H1 (cell line): Measurements from ENCODE around the gene ADGRL3. TPM values are rescaled to one million over a fixed set of nuclear protein-coding genes. Genes with fewer than 3 reads are reported as not detected.

Source experiments
- CTCF ChIA-PET: fragments of 300-600 bp; sonication (Branson Sonifier 250); formaldehyde crosslinking; loops from one replicate; lab custom pipeline; 2021; ENCODE audit not compliant: partially characterized antibody; lab: Charles Lee
- POLR2A ChIA-PET: fragments of 300-600 bp; sonication (Branson Sonifier 250); formaldehyde crosslinking; loops from one replicate; lab custom pipeline; 2021; ENCODE audit warnings: inconsistent platforms; ENCODE audit not compliant: partially characterized antibody; lab: Charles Lee
- DNase-seq, 2 experiments: peaks; one replicate each; pipeline versions ENCODE4 v3.0.0 to v3.0.0-alpha.2; 2010 to 2022; ENCODE audit warnings: low spot score in 2 of 2, low read depth in 1 of 2, mixed read lengths in 1 of 2
- FAIRE-seq: peaks from 2 replicates; lab custom pipeline; 2011; peaks lifted over from hg19 to GRCh38; lab: Jason Lieb, UNC
- H2AFZ ChIP-seq: 2 replicates; pipeline ENCODE4 v1.8.1; 2012; ENCODE audit warnings: low read length, inconsistent platforms
- H2AK5ac ChIP-seq: 2 replicates; pipeline ENCODE4 v1.6.1; 2013; ENCODE audit warnings: low read depth, low read length
- H2BK120ac ChIP-seq: replicated peaks from 2 replicates; pipeline ENCODE3; 2013; ENCODE audit warnings: low read depth, low read length, inconsistent platforms
- H2BK12ac ChIP-seq: 2 replicates; pipeline ENCODE4 v1.6.1; 2013; ENCODE audit warnings: low read depth, low read length
- H2BK15ac ChIP-seq: 2 replicates; pipeline ENCODE4 v1.6.1; 2013; ENCODE audit warnings: low read length
- H2BK20ac ChIP-seq: 2 replicates; pipeline ENCODE4 v1.6.1; 2013; ENCODE audit warnings: low read length
- H2BK5ac ChIP-seq: 2 replicates; pipeline ENCODE4 v1.6.1; 2013; ENCODE audit warnings: low read depth, low read length
- H3K14ac ChIP-seq: 2 replicates; pipeline ENCODE4 v1.6.1; 2013; ENCODE audit warnings: inconsistent platforms; ENCODE audit not compliant: insufficient read length
- H3K18ac ChIP-seq: 2 replicates; pipeline ENCODE4 v1.6.1; 2013; ENCODE audit warnings: low read length; ENCODE audit errors: extremely low read depth
- H3K23ac ChIP-seq: 2 replicates; pipeline ENCODE4 v1.6.1; 2013; ENCODE audit warnings: inconsistent platforms; ENCODE audit not compliant: insufficient read length
- H3K23me2 ChIP-seq: 2 replicates; pipeline ENCODE4 v1.6.1; 2013; ENCODE audit warnings: low read depth, low read length
- H3K27ac ChIP-seq: 2 replicates; pipeline ENCODE4 v1.6.1; 2011; ENCODE audit warnings: low read depth, low read length, inconsistent platforms
- H3K27me3 ChIP-seq, 4 experiments: replicated peaks in 1 of 4; 1 replicate in 1 of 4; 2 replicates in 3 of 4; pipeline versions ENCODE4 v1.6.1 to v1.8.1; 2011 to 2013; ENCODE audit warnings: low read length in 3 of 4, mild to moderate bottlenecking in 3 of 4, inconsistent platforms in 2 of 4, mixed read lengths in 2 of 4, moderate library complexity in 1 of 4; ENCODE audit not compliant: control insufficient read depth in 3 of 4, insufficient read depth in 3 of 4; ENCODE audit errors: extremely low read depth in 1 of 4
- H3K36me3 ChIP-seq, 4 experiments: 2 replicates each; pipeline versions ENCODE4 v1.6.1 to v1.8.1; 2011 to 2013; ENCODE audit warnings: mild to moderate bottlenecking in 4 of 4, low read length in 3 of 4, moderate library complexity in 2 of 4, control low read depth in 1 of 4, inconsistent platforms in 1 of 4; ENCODE audit not compliant: insufficient read depth in 4 of 4, control insufficient read depth in 2 of 4
- H3K4ac ChIP-seq: replicated peaks from 2 replicates; pipeline ENCODE3; 2013; ENCODE audit warnings: low read length, low read depth, mixed read lengths, inconsistent platforms; ENCODE audit not compliant: insufficient read length
- H3K4me1 ChIP-seq, 4 experiments: replicated peaks in 1 of 4; 1 replicate in 1 of 4; 2 replicates in 3 of 4; pipeline versions ENCODE4 v1.6.1 to v1.8.1; 2011 to 2013; ENCODE audit warnings: low read length in 3 of 4, inconsistent platforms in 2 of 4, mixed read lengths in 1 of 4; ENCODE audit not compliant: insufficient read depth in 4 of 4, control insufficient read depth in 3 of 4
- H3K4me2 ChIP-seq, 2 experiments: 2 replicates each; pipeline versions ENCODE4 v1.6.1 to v1.8.1; 2011 to 2013; ENCODE audit warnings: low read depth in 2 of 2, low read length in 2 of 2, control low read depth in 1 of 2, inconsistent platforms in 1 of 2, mild to moderate bottlenecking in 1 of 2; ENCODE audit not compliant: insufficient read depth in 1 of 2
- H3K4me3 ChIP-seq, 4 experiments: fragments of 200-600, 300-600 bp in 1 of 4; sonication (generic), shearing (Covaris generic), sonication (Bioruptor Twin) in 1 of 4; 2 replicates each; pipeline versions ENCODE4 v1.5.1 to v1.8.1; 2011 to 2016; ENCODE audit warnings: low read length in 4 of 4, low read depth in 3 of 4, control low read depth in 2 of 4, inconsistent platforms in 2 of 4, mild to moderate bottlenecking in 2 of 4, mixed read lengths in 1 of 4, moderate library complexity in 1 of 4; ENCODE audit not compliant: insufficient read depth in 2 of 4; ENCODE audit errors: extremely low read depth in 1 of 4
- H3K56ac ChIP-seq: replicated peaks from 2 replicates; pipeline ENCODE3; 2013; ENCODE audit warnings: low read depth, mild to moderate bottlenecking, mixed read lengths, low read length, inconsistent platforms; ENCODE audit not compliant: insufficient read length
- H3K79me1 ChIP-seq: 2 replicates; pipeline ENCODE4 v1.6.1; 2013; ENCODE audit warnings: low read depth, low read length, control low read depth
- H3K79me2 ChIP-seq, 2 experiments: 2 replicates each; pipeline versions ENCODE4 v1.6.1 to v1.8.1; 2012 to 2013; ENCODE audit warnings: low read length in 2 of 2, mild to moderate bottlenecking in 2 of 2, inconsistent platforms in 1 of 2; ENCODE audit not compliant: insufficient read depth in 2 of 2, control insufficient read depth in 1 of 2
- H3K9ac ChIP-seq, 4 experiments: replicated peaks in 1 of 4; 1 replicate in 1 of 4; 2 replicates in 3 of 4; pipeline versions ENCODE4 v1.6.1 to v1.8.1; 2011 to 2013; ENCODE audit warnings: low read depth in 3 of 4, low read length in 3 of 4, control low read depth in 2 of 4, mild to moderate bottlenecking in 2 of 4, moderate library complexity in 2 of 4, inconsistent platforms in 1 of 4; ENCODE audit errors: extremely low read depth in 1 of 4
- H3K9me3 ChIP-seq, 2 experiments: 2 replicates each; pipeline versions ENCODE4 v1.6.1 to v1.8.1; 2012 to 2013; ENCODE audit warnings: mild to moderate bottlenecking in 2 of 2, moderate library complexity in 2 of 2, control low read depth in 1 of 2, inconsistent platforms in 1 of 2, low read depth in 1 of 2, low read length in 1 of 2, mixed read lengths in 1 of 2; ENCODE audit not compliant: insufficient read depth in 2 of 2
- H4K20me1 ChIP-seq, 2 experiments: replicated peaks in 1 of 2; 2 replicates each; pipeline versions ENCODE3 to v1.8.1; 2011 to 2013; ENCODE audit warnings: inconsistent platforms in 2 of 2, low read length in 2 of 2, mild to moderate bottlenecking in 1 of 2; ENCODE audit not compliant: insufficient read depth in 2 of 2, control insufficient read depth in 1 of 2
- H4K5ac ChIP-seq: 2 replicates; pipeline ENCODE4 v1.6.1; 2013; ENCODE audit warnings: low read length, low read depth, mixed read lengths, inconsistent platforms; ENCODE audit not compliant: insufficient read length
- H4K8ac ChIP-seq: 2 replicates; pipeline ENCODE4 v1.8.0; 2013; ENCODE audit warnings: mild to moderate bottlenecking, moderate library complexity, low read length, inconsistent platforms; ENCODE audit not compliant: insufficient read depth; ENCODE audit errors: extremely low read depth
- H4K91ac ChIP-seq: replicated peaks from 2 replicates; pipeline ENCODE3; 2013; ENCODE audit warnings: low read length, mixed read lengths, inconsistent platforms; ENCODE audit not compliant: insufficient read length
- ATF2 ChIP-seq: IDR thresholded peaks from 2 replicates; pipeline ENCODE4 v1.6.1; 2012; ENCODE audit warnings: low read length, inconsistent platforms
- CHD1 ChIP-seq: IDR thresholded peaks from 2 replicates; pipeline ENCODE4 v1.6.1; 2012; ENCODE audit warnings: low read depth, low read length, improper control_type of control experiment
- CREB1 ChIP-seq: IDR thresholded peaks from 2 replicates; pipeline ENCODE4 v1.6.1; 2012; ENCODE audit warnings: inconsistent platforms
- EP300 ChIP-seq, 2 experiments: IDR thresholded peaks; 1 replicate in 1 of 2; 2 replicates in 1 of 2; pipeline ENCODE4 v1.6.1; 2011 to 2012; ENCODE audit warnings: low read depth in 2 of 2, low read length in 2 of 2, mild to moderate bottlenecking in 2 of 2, borderline replicate concordance in 1 of 2, inconsistent platforms in 1 of 2, moderate library complexity in 1 of 2
- EZH2 ChIP-seq: fragments of 200-600 bp; sonication (generic); IDR thresholded peaks from 2 replicates; pipeline ENCODE4 v1.7.1; 2012; ENCODE audit warnings: low read depth, mild to moderate bottlenecking, moderate library complexity, low read length, inconsistent platforms; ENCODE audit not compliant: severe bottlenecking
- FOSL1 ChIP-seq: IDR thresholded peaks from 2 replicates; pipeline ENCODE4 v1.6.1; 2011; ENCODE audit warnings: mild to moderate bottlenecking, low read depth, low read length, moderate library complexity; ENCODE audit not compliant: insufficient read depth
- JUND ChIP-seq: IDR thresholded peaks from 2 replicates; pipeline ENCODE4 v1.6.1; 2011; ENCODE audit warnings: mild to moderate bottlenecking, improper control_type of control experiment, low read length
- PHF8 ChIP-seq: fragments of 200-600 bp; sonication (generic); conservative IDR thresholded peaks from 2 replicates; pipeline ENCODE4 v1.7.1; 2012; ENCODE audit warnings: low read depth, mild to moderate bottlenecking, inconsistent platforms, low read length, moderate library complexity
- RNF2 ChIP-seq: fragments of 200-900, 300-1000 bp; sonication (generic); IDR thresholded peaks from 2 replicates; pipeline ENCODE4 v1.7.1; 2016; ENCODE audit warnings: borderline replicate concordance, low read depth, mild to moderate bottlenecking, antibody characterized with exemption, low read length; ENCODE audit not compliant: poor library complexity, severe bottlenecking; ENCODE audit errors: missing control alignments
- SAP30 ChIP-seq: fragments of 300-600 bp; sonication (generic); IDR thresholded peaks from 2 replicates; pipeline ENCODE4 v1.7.1; 2012; ENCODE audit warnings: low read length, moderate library complexity, mild to moderate bottlenecking, inconsistent platforms; ENCODE audit not compliant: insufficient read depth, insufficient replicate concordance
- SRF ChIP-seq: IDR thresholded peaks from 2 replicates; pipeline ENCODE4 v1.6.1; 2011; ENCODE audit warnings: mild to moderate bottlenecking, low read depth, low read length, moderate library complexity
- ZNF274 ChIP-seq: IDR thresholded peaks from 2 replicates; pipeline ENCODE4 v1.7.0; 2012; ENCODE audit warnings: low read length, borderline replicate concordance; ENCODE audit errors: extremely low read depth
- WGBS, 2 experiments: shearing (Covaris generic) in 1 of 2; methylation state at CpG; one replicate each; pipeline versions ENCODE4 v1.1.6 to v1.1.7; 2013 to 2015; ENCODE audit warnings: low lambda C conversion rate in 2 of 2, mixed read lengths in 2 of 2, inconsistent platforms in 1 of 2, low coverage in 1 of 2, missing lambda C conversion rate in 1 of 2; ENCODE audit not compliant: insufficient replicate concordance in 2 of 2, insufficient coverage in 1 of 2, insufficient read length in 1 of 2; ENCODE audit errors: extremely low coverage in 1 of 2, missing lambda C conversion rate in 1 of 2; 5-methylcytosine and 5-hydroxymethylcytosine counted together
- polyA plus RNA-seq, 7 experiments: library from polyadenylated mRNA; depleted of rRNA in 3 of 7; stranded (reverse) in 5 of 7; unstranded in 2 of 7; fragments of >200 nt in 5 of 7; fragments of 200-250 nt in 2 of 7; gene quantifications; 1 replicate in 5 of 7; 2 replicates in 1 of 7; 4 replicates in 1 of 7; pipeline versions ENCODE4 v1.2.1 to v1.2.3, GENCODE V29; 2011 to 2013; ENCODE audit warnings: missing spikeins in 2 of 7, mixed read lengths in 2 of 7
- total RNA-seq: library from RNA; stranded (reverse); fragmentation: NEBNext Ultra II Directional; extraction: Animal tissue kit (Norgen Biotek cat#: 25700); gene quantifications from 2 replicates; pipeline ENCODE4 v1.2.1, GENCODE V29; 2021

The ADGRL3 gene
- total and polyA plus RNA-seq, 2 of the 8 experiments (the other 6 are each of a cell fraction or from before 2014, with no cell fraction given) = 6.6 to 13.0 TPM

- no peak overlapping the region for H3K9ac ChIP-seq
- no peak overlapping the region for H2BK120ac ChIP-seq
- H3K4ac ChIP-seq = no peak overlapping the region
- no peaks in the 10 kb centered on the region for H3K23me2 ChIP-seq
- no peak overlapping the region for H3K4me3 ChIP-seq
- CTCF ChIA-PET = no interaction called here
- no peak overlapping the region for H4K91ac ChIP-seq
- H3K56ac ChIP-seq = no peak overlapping the region
- H3K27me3 ChIP-seq = no peaks in the 10 kb centered on the region
- no peaks in the 10 kb centered on the region for H3K79me2 ChIP-seq
- no peak overlapping the region for H2AFZ ChIP-seq
- no peak overlapping the region for H3K14ac ChIP-seq
- no peak overlapping the region for H2AK5ac ChIP-seq
- H4K20me1 ChIP-seq = no peaks in the 10 kb centered on the region
- no peak overlapping the region for H3K4me2 ChIP-seq
- H3K18ac ChIP-seq = no peak overlapping the region
- no peak overlapping the region for H3K23ac ChIP-seq
- H2BK12ac ChIP-seq = no peak overlapping the region
- H4K8ac ChIP-seq = no peak overlapping the region
- no peak overlapping the region for H2BK20ac ChIP-seq
- FAIRE-seq (no peak), DNase-seq (no peak)
- peaks cover 0 to 47% (median 19%) of the 10 kb centered on the region in 4 experiments; a peak in 4 of 8 replicates for H3K36me3 ChIP-seq
- no peak overlapping the region for H3K27ac ChIP-seq
- no peak overlapping the region for H2BK5ac ChIP-seq
- WGBS, 2 experiments = 86% methylated on average over 2 of the region's 2 CpGs; no CpG with 5 or more reads in 1 of the 2 experiments
- H2BK15ac ChIP-seq = no peak overlapping the region
- POLR2A ChIA-PET = interaction anchor here (2.1 kb wide), 1 partner anchor 11 kb away, joined by 10 read pairs; no protein-coding TSS in a partner anchor
- no peak overlapping the region for H4K5ac ChIP-seq
- no peaks in the 10 kb centered on the region for H3K4me1 ChIP-seq
- peaks cover 0 to 3% of the 10 kb centered on the region in 2 experiments; a peak in 1 of 4 replicates for H3K9me3 ChIP-seq
- no peaks in the 10 kb centered on the region for H3K79me1 ChIP-seq
- TF ChIP-seq FOSL1 = no peak
- no peak for TF ChIP-seq SAP30
- TF ChIP-seq CREB1 = no peak
- no peak for TF ChIP-seq SRF
- no peak for TF ChIP-seq CHD1
- TF ChIP-seq ZNF274 = no peak
- no peak for TF ChIP-seq PHF8
- TF ChIP-seq EP300 (IDR thresholded peaks at IDR 0.05; ENCODE audit: borderline replicate concordance in 1 of 2, low read depth in 2 of 2, low read length in 2 of 2) = no peak
- TF ChIP-seq JUND = no peak
- TF ChIP-seq EZH2 = no peak
- TF ChIP-seq ATF2 = no peak
- no peak for TF ChIP-seq RNF2
Observed at GRCh38 chr4:61734409-61734808, 534.3 kb downstream of the ADGRL3 start.
